ENCODE results near the gene NRXN3.

NRXN3 gene

DNA sequence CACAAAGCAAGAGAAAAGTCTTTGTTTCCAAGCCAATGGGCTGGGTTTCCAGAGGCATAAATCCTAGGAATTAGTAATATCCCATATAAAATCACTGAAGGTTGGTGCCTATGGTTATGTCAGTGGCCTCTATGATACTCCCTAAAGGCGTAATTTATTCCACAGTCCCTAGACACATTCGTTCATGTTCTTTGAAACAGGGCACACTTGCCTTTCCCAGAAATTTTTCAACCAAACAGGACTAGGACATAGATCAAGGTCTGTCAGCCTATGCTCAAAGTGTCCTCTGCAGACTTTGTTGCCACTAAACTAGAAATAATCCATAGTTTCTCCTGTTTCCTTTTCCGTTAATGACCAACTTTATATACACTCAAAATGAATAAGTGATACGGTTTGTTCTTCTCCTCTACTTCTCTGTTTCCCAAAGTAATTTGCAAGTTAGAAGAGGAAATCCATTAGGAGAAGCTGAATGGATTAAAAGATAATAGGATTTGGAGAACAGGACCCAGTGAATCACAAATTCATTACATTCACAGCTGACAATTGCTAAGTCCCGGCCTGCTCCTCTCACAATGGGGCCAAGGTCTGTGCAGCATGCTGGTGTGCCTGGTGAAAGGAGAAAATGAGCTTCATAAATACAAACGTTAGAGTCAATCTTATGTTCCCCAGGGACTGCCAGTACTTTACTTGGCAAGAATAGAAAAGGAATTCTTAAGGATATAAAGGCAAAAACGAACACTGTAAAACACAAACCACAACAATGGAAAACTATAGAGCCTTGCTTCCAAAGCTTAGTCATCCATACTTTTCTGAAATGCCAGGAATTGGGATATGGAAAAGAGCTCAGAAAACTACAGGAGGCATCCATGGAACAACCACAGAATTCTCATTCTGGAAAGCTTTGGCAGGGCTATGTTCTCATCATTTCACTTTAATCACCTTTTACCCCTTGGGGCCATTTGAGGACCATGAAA lies 966.2 kb downstream of the NRXN3 start:
- ChIA-PET CTCF (interaction anchor here (0.5 to 1.1 kb wide), 2 partner anchors 320 to 448 kb away, joined by 3 read pairs; no protein-coding TSS in a partner anchor), POLR2A (no interaction called here)
- DNase-seq (ENCODE audit: extremely low spot score): no peak
- TF ChIP-seq L3MBTL2 (conservative IDR thresholded peaks at IDR 0.05) (no peak), SP1 (IDR thresholded peaks at IDR 0.05) (no peak), ELF4 (IDR thresholded peaks at IDR 0.05) (no peak), NFRKB (IDR thresholded peaks at IDR 0.05) (no peak), FOXM1 (IDR thresholded peaks at IDR 0.05; ENCODE audit: borderline replicate concordance) (no peak), TARDBP (IDR thresholded peaks at IDR 0.05) (no peak), CTBP1 (IDR thresholded peaks at IDR 0.05; ENCODE audit: borderline replicate concordance) (no peak), LEF1 (IDR thresholded peaks at IDR 0.05; ENCODE audit: borderline replicate concordance) (no peak), ARNT (IDR thresholded peaks at IDR 0.05) (no peak), BHLHE40 (IDR thresholded peaks at IDR 0.05; ENCODE audit: borderline replicate concordance) (no peak), SUZ12 (IDR thresholded peaks at IDR 0.05) (no peak), HDGF (IDR thresholded peaks at IDR 0.05; ENCODE audit: borderline replicate concordance) (no peak), ZNF384 (IDR thresholded peaks at IDR 0.05) (no peak)
- TF ChIP-seq, protein P1, sequence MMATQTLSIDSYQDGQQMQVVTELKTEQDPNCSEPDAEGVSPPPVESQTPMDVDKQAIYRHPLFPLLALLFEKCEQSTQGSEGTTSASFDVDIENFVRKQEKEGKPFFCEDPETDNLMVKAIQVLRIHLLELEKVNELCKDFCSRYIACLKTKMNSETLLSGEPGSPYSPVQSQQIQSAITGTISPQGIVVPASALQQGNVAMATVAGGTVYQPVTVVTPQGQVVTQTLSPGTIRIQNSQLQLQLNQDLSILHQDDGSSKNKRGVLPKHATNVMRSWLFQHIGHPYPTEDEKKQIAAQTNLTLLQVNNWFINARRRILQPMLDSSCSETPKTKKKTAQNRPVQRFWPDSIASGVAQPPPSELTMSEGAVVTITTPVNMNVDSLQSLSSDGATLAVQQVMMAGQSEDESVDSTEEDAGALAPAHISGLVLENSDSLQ (IDR thresholded peaks at IDR 0.05): no peak

DNA sequence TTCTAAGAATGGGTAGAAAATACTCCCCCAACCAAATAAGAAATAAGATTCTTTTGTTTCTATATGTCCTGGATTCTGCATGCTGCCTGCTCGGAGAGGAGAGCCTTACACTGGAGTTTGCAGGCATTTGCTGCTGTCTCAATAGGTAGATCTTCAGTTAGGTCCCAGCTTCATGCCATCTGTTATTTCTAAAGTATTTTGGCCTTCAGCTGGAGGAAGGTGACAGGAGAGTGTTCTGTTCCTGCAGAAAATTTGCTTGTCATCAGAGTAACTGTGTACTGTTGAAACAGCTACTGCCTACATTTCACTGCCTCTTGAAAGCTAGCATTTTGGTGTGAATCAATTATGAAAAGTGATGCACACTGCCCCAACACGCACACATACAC lies 966.9 kb downstream of the NRXN3 start:
- TF ChIP-seq LEF1 (IDR thresholded peaks at IDR 0.05; ENCODE audit: borderline replicate concordance) (no peak), TARDBP (IDR thresholded peaks at IDR 0.05) (no peak), L3MBTL2 (conservative IDR thresholded peaks at IDR 0.05) (no peak), SP1 (IDR thresholded peaks at IDR 0.05) (no peak), HDGF (IDR thresholded peaks at IDR 0.05; ENCODE audit: borderline replicate concordance) (no peak)
- no peak for DNase-seq (ENCODE audit: extremely low spot score)
- ChIA-PET CTCF (interaction anchor here (1.1 kb wide), 1 partner anchor 447 kb away, joined by 3 read pairs; no protein-coding TSS in a partner anchor), POLR2A (no interaction called here)

DNA sequence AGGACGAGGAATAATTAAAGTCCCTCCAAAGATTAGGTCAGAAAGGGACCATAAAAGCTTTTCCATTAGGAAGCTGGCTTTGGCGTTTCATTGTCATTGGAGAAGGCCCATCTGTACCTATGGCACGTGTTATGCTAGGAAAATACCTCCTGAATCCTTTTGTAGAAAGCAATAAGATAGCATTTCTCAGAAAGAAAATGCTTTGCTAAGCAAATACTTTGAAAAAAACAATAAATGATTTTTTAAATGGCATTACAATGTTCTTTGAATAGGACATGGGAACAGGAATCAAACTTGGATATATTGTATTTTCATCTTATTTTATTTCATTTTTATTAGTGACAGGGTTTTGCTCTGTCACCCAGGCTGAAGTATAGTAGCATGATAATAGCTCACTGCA lies 967.7 kb downstream of the NRXN3 start:
- CTCF ChIA-PET: interaction anchor here (0.7 to 1.1 kb wide), 2 partner anchors 16 to 447 kb away, joined by 3 to 4 read pairs; no protein-coding TSS in a partner anchor
- DNase-seq (ENCODE audit: extremely low spot score): no peak
- TF ChIP-seq ZNF384 (IDR thresholded peaks at IDR 0.05): no peak
- no peak for TF ChIP-seq ARNT (IDR thresholded peaks at IDR 0.05)
- no peak for TF ChIP-seq FOXM1 (IDR thresholded peaks at IDR 0.05; ENCODE audit: borderline replicate concordance)
- no peak for TF ChIP-seq L3MBTL2 (conservative IDR thresholded peaks at IDR 0.05)
- POLR2A ChIA-PET: no interaction called here

DNA sequence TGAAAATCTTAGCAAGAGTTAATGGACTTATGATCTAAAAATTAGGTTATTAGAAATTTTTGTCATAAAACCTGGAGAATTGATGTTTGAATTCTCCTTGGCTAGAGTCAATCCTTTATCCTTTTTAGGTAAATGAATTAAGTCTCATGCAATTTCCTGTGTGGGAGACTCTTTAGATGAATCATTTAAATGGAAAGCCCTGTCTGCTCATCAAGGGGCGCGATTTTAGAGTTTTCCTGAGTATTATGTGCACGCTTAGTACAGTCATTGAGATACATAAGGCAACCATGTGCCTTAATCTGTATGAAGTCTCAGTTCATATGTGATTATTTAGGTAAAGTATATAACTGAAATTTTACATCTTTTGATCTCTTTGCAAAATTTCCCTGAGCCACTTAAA lies 974.7 kb downstream of the NRXN3 start:
- no peak for TF ChIP-seq CTBP1 (IDR thresholded peaks at IDR 0.05; ENCODE audit: borderline replicate concordance)
- no peak for TF ChIP-seq FOXK2 (IDR thresholded peaks at IDR 0.05)
- no peak for TF ChIP-seq BHLHE40 (IDR thresholded peaks at IDR 0.05; ENCODE audit: borderline replicate concordance)
- no peak for TF ChIP-seq ARNT (IDR thresholded peaks at IDR 0.05)
- TF ChIP-seq FOXM1 (IDR thresholded peaks at IDR 0.05; ENCODE audit: borderline replicate concordance): no peak
- no peak for TF ChIP-seq HDGF (IDR thresholded peaks at IDR 0.05; ENCODE audit: borderline replicate concordance)
- TF ChIP-seq FOXA1 (IDR thresholded peaks at IDR 0.05): no peak
- no peak for TF ChIP-seq NFRKB (IDR thresholded peaks at IDR 0.05)
- no peak for TF ChIP-seq ELF4 (IDR thresholded peaks at IDR 0.05)
- TF ChIP-seq, protein P1 (IDR thresholded peaks at IDR 0.05): no peak
- TF ChIP-seq LEF1 (IDR thresholded peaks at IDR 0.05; ENCODE audit: borderline replicate concordance): no peak
- TF ChIP-seq SUZ12 (IDR thresholded peaks at IDR 0.05): no peak
- no peak for TF ChIP-seq L3MBTL2 (conservative IDR thresholded peaks at IDR 0.05)
- no peak for TF ChIP-seq SP1 (IDR thresholded peaks at IDR 0.05)
- no peak for TF ChIP-seq TARDBP (IDR thresholded peaks at IDR 0.05)
- no peak for TF ChIP-seq ZNF384 (IDR thresholded peaks at IDR 0.05)
- POLR2A ChIA-PET: no interaction called here
- CTCF ChIA-PET: no interaction called here
- DNase-seq (ENCODE audit: extremely low spot score): no peak

DNA sequence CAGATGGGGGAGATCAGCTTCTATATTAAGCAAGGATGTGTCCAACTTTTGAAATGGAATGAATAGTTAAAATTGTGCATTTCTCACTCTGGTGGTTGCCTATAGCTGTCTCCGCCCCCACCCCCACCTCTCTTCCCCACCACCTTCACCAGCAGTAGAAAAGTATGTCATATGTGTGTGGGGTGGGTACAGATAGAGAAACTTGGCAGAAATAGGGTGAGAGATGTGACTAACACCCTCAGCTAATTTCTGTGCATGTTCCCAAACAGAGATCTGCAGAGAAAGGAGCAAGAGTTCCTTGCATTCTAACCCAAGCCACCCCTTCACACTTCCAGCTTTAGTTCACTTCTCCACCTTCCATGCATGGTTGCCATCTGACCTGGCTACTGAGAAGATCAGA lies 980.1 kb downstream of the NRXN3 start:
- no peak for DNase-seq (ENCODE audit: extremely low spot score)
- POLR2A ChIA-PET: no interaction called here
- TF ChIP-seq SP1 (IDR thresholded peaks at IDR 0.05): no peak
- TF ChIP-seq L3MBTL2 (conservative IDR thresholded peaks at IDR 0.05): no peak
- no peak for TF ChIP-seq LEF1 (IDR thresholded peaks at IDR 0.05; ENCODE audit: borderline replicate concordance)
- TF ChIP-seq, protein P1 (IDR thresholded peaks at IDR 0.05): no peak
- TF ChIP-seq ZNF384 (IDR thresholded peaks at IDR 0.05): no peak
- TF ChIP-seq FOXK2 (IDR thresholded peaks at IDR 0.05): no peak
- no peak for TF ChIP-seq ELF4 (IDR thresholded peaks at IDR 0.05)
- no peak for TF ChIP-seq FOXA1 (IDR thresholded peaks at IDR 0.05)
- no peak for TF ChIP-seq HDGF (IDR thresholded peaks at IDR 0.05; ENCODE audit: borderline replicate concordance)
- TF ChIP-seq ARNT (IDR thresholded peaks at IDR 0.05): no peak
- no peak for TF ChIP-seq BHLHE40 (IDR thresholded peaks at IDR 0.05; ENCODE audit: borderline replicate concordance)
- TF ChIP-seq FOXM1 (IDR thresholded peaks at IDR 0.05; ENCODE audit: borderline replicate concordance): no peak
- no peak for TF ChIP-seq NFRKB (IDR thresholded peaks at IDR 0.05)
- TF ChIP-seq TARDBP (IDR thresholded peaks at IDR 0.05): no peak
- TF ChIP-seq SUZ12 (IDR thresholded peaks at IDR 0.05): no peak
- no peak for TF ChIP-seq CTBP1 (IDR thresholded peaks at IDR 0.05; ENCODE audit: borderline replicate concordance)
- CTCF ChIA-PET: no interaction called here

DNA sequence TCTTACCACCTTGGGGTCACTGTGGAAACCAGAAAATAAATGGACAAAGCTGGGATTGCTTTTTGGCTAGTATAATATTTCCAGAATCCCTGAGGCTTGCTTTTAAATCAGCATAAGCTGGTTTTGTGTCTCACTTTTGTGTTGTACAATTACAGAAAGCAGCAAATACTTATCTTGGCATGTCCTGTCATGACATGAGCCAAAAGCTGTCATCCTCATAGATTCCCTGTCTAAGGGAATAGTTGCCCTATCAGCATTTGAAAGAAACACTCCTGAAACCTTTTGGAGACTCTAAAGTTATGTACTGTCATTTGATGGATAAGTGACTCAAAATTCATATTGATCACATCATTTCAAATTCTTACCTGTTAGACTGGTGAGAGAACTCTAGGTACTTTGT lies 987.2 kb downstream of the NRXN3 start:
- CTCF ChIA-PET: no interaction called here
- TF ChIP-seq SP1 (IDR thresholded peaks at IDR 0.05) (no peak), TARDBP (IDR thresholded peaks at IDR 0.05) (no peak), CTBP1 (IDR thresholded peaks at IDR 0.05; ENCODE audit: borderline replicate concordance) (no peak), ELF4 (IDR thresholded peaks at IDR 0.05) (no peak), FOXM1 (IDR thresholded peaks at IDR 0.05; ENCODE audit: borderline replicate concordance) (no peak), FOXK2 (IDR thresholded peaks at IDR 0.05) (no peak), L3MBTL2 (conservative IDR thresholded peaks at IDR 0.05) (no peak), LEF1 (IDR thresholded peaks at IDR 0.05; ENCODE audit: borderline replicate concordance) (no peak), SUZ12 (IDR thresholded peaks at IDR 0.05) (no peak), NFRKB (IDR thresholded peaks at IDR 0.05) (no peak), BHLHE40 (IDR thresholded peaks at IDR 0.05; ENCODE audit: borderline replicate concordance) (no peak), ARNT (IDR thresholded peaks at IDR 0.05) (no peak), FOXA1 (IDR thresholded peaks at IDR 0.05) (no peak), ZNF384 (IDR thresholded peaks at IDR 0.05) (no peak), HDGF (IDR thresholded peaks at IDR 0.05; ENCODE audit: borderline replicate concordance) (no peak)
- TF ChIP-seq, protein P1 (IDR thresholded peaks at IDR 0.05): no peak
- POLR2A ChIA-PET: no interaction called here
- no peak for DNase-seq (ENCODE audit: extremely low spot score)

All from HEK293T (cell line).